ENCODE measurements around the gene PDLIM1.

The PDLIM1 gene

DNA sequence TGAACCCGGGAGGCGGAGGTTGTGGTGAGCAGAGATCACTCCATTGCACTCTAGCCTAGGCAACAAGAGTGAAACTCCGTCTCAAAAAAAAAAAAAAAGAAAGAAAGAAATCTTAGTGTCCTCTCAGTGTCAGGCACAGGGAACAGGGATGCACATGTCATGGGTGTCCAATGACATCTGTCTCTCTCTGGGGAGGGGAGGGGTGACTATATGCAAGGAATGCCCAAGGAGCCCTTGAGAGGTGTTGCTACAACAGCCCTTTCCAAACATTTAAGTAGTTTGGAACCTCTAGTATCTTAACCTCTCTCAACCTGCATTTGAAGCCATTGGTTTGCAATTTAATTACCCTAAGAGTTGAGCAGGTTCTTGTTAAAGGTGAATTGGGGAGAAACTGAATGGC, 28.9 kb downstream of the PDLIM1 start:
- no peaks in the 10 kb centered on the region for H3K9me2 ChIP-seq (replicated peaks; ENCODE audit: insufficient read depth, low read length)
- no peaks in the 10 kb centered on the region for H3F3A ChIP-seq (ENCODE audit: insufficient read depth)
- no peak overlapping the region for H3K4me3 ChIP-seq (ENCODE audit: insufficient read depth, low read length, poor library complexity, severe bottlenecking)
- H3K36me3 ChIP-seq (ENCODE audit: low read length): no peaks in the 10 kb centered on the region
- no peaks in the 10 kb centered on the region for H3K9me3 ChIP-seq (ENCODE audit: insufficient read depth, low read length)
- H3K9ac ChIP-seq (ENCODE audit: low read length): no peak overlapping the region
- H2AFZ ChIP-seq (ENCODE audit: low read depth, low read length, severe bottlenecking): no peak overlapping the region
- H3K79me2 ChIP-seq (ENCODE audit: insufficient read depth, low read length): no peaks in the 10 kb centered on the region
- H4K20me1 ChIP-seq (ENCODE audit: low read depth, low read length): no peaks in the 10 kb centered on the region
- TF ChIP-seq CTCF (IDR thresholded peaks at IDR 0.05; ENCODE audit: insufficient read depth, low read length, poor library complexity, severe bottlenecking): no peak
- TF ChIP-seq EZH2phosphoT487 (conservative IDR thresholded peaks at IDR 0.05; ENCODE audit: low read length): no peak
- no peaks in the 10 kb centered on the region for H3K27me3 ChIP-seq (ENCODE audit: low read length)
- H3K27ac ChIP-seq (ENCODE audit: low read depth, low read length): no peak overlapping the region
- no peak overlapping the region for H3K4me2 ChIP-seq (ENCODE audit: low read depth, low read length, poor library complexity, severe bottlenecking)

- H3K27ac ChIP-seq (ENCODE audit: low read depth, low read length): no peak overlapping the region
- TF ChIP-seq CTCF (IDR thresholded peaks at IDR 0.05; ENCODE audit: insufficient read depth, low read length, poor library complexity, severe bottlenecking) (no peak), EZH2phosphoT487 (conservative IDR thresholded peaks at IDR 0.05; ENCODE audit: low read length) (no peak)
- H3K27me3 ChIP-seq (ENCODE audit: low read length): no peaks in the 10 kb centered on the region
- H4K20me1 ChIP-seq (ENCODE audit: low read depth, low read length): no peaks in the 10 kb centered on the region
- no peaks in the 10 kb centered on the region for H3F3A ChIP-seq (ENCODE audit: insufficient read depth)
- H3K9ac ChIP-seq (ENCODE audit: low read length): no peak overlapping the region
- H3K4me2 ChIP-seq (ENCODE audit: low read depth, low read length, poor library complexity, severe bottlenecking): no peak overlapping the region
- peaks cover 3% of the 10 kb centered on the region; the same call in 1 of the 2 replicates for H3K9me3 ChIP-seq (ENCODE audit: insufficient read depth, low read length)
- H3K79me2 ChIP-seq (ENCODE audit: insufficient read depth, low read length): no peaks in the 10 kb centered on the region
- H2AFZ ChIP-seq (ENCODE audit: low read depth, low read length, severe bottlenecking): no peak overlapping the region
- no peaks in the 10 kb centered on the region for H3K36me3 ChIP-seq (ENCODE audit: low read length)
- H3K9me2 ChIP-seq (replicated peaks; ENCODE audit: insufficient read depth, low read length): no peaks in the 10 kb centered on the region
- no peak overlapping the region for H3K4me3 ChIP-seq (ENCODE audit: insufficient read depth, low read length, poor library complexity, severe bottlenecking)
These were observed 29.8 kb downstream of the PDLIM1 start for GRCh38 chr10:95260909-95261552.

DNA sequence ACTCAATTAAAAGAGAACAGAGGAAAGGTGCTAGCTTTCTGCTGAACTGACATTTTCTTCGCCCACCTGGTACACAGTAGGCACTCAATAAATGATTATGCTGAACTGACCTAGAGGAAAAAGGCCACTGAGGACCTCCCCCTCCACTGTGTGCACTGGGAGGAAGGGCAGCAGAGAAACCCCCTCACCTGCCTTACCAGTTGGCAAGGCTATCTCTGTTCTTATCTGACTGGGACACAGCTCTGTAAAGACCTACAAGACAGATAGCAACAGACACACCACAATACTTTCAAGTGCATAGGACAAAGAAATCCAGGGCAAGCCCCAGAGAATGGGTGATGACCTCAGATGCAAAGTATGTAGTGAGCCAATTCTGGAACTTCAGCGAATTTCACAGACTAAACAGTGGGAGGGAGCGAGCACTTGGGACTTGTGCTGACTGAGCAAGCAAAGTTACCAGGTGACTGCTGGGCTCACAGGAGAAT, 30.4 kb downstream of the PDLIM1 start:
- H4K20me1 ChIP-seq (ENCODE audit: low read depth, low read length): no peaks in the 10 kb centered on the region
- no peak overlapping the region for H2AFZ ChIP-seq (ENCODE audit: low read depth, low read length, severe bottlenecking)
- no peak for TF ChIP-seq EZH2phosphoT487 (conservative IDR thresholded peaks at IDR 0.05; ENCODE audit: low read length)
- no peak for TF ChIP-seq CTCF (IDR thresholded peaks at IDR 0.05; ENCODE audit: insufficient read depth, low read length, poor library complexity, severe bottlenecking)
- H3K9ac ChIP-seq (ENCODE audit: low read length): no peak overlapping the region
- no peaks in the 10 kb centered on the region for H3K36me3 ChIP-seq (ENCODE audit: low read length)
- no peak overlapping the region for H3K4me3 ChIP-seq (ENCODE audit: insufficient read depth, low read length, poor library complexity, severe bottlenecking)
- H3K9me2 ChIP-seq (replicated peaks; ENCODE audit: insufficient read depth, low read length): no peaks in the 10 kb centered on the region
- H3K27me3 ChIP-seq (ENCODE audit: low read length): no peaks in the 10 kb centered on the region
- no peaks in the 10 kb centered on the region for H3F3A ChIP-seq (ENCODE audit: insufficient read depth)
- no peaks in the 10 kb centered on the region for H3K79me2 ChIP-seq (ENCODE audit: insufficient read depth, low read length)
- H3K9me3 ChIP-seq (ENCODE audit: insufficient read depth, low read length): peaks cover 3% of the 10 kb centered on the region; the same call in 1 of the 2 replicates
- no peak overlapping the region for H3K27ac ChIP-seq (ENCODE audit: low read depth, low read length)
- no peak overlapping the region for H3K4me2 ChIP-seq (ENCODE audit: low read depth, low read length, poor library complexity, severe bottlenecking)
